HG02938 (cell line): ENCODE data around the gene PLSCR4.

Source experiments
- ATAC-seq: cut with Tn5 transposase; IDR thresholded peaks from one replicate; pipeline ENCODE4 v1.9.1; 2021; ENCODE audit warnings: mild to moderate bottlenecking, moderate library complexity; ENCODE audit not compliant: unreplicated experiment

Gene PLSCR4

GRCh38 chr3:146163584-146163983 lies 87.3 kb downstream of the PLSCR4 start:
- no peak for ATAC-seq

GRCh38 chr3:146162561-146162960 lies 88.3 kb downstream of the PLSCR4 start:
- ATAC-seq, result no peak

GRCh38 chr3:146161663-146162002 lies 89.3 kb downstream of the PLSCR4 start:
- ATAC-seq, result no peak

GRCh38 chr3:146160964-146161662 lies 89.8 kb downstream of the PLSCR4 start, which contains the start of gene PLOD2:
PLOD2 (minus strand) TSS chr3:146161184; CDS start chr3:146160989, 195 bp downstream.
- ATAC-seq, result peak; percentile 42

GRCh38 chr3:146160321-146160963 lies 90.5 kb downstream of the PLSCR4 start:
- peak; percentile 8 for ATAC-seq

- no peak for ATAC-seq
These were observed 91.1 kb downstream of the PLSCR4 start for GRCh38 chr3:146159616-146160320.

GRCh38 chr3:146159037-146159436 lies 91.9 kb downstream of the PLSCR4 start:
- no peak for ATAC-seq

GRCh38 chr3:146157325-146158060 lies 93.4 kb downstream of the PLSCR4 start:
- no peak for ATAC-seq

- ATAC-seq, result no peak
These were observed 94.1 kb downstream of the PLSCR4 start for GRCh38 chr3:146156666-146157314.

GRCh38 chr3:146156095-146156494 lies 94.8 kb downstream of the PLSCR4 start:
- no peak for ATAC-seq

- ATAC-seq, result no peak
These were observed 95.9 kb downstream of the PLSCR4 start for GRCh38 chr3:146154995-146155394.

- ATAC-seq, result no peak
These were observed 96.6 kb downstream of the PLSCR4 start for GRCh38 chr3:146154316-146154715.

GRCh38 chr3:146153429-146153828 lies 97.5 kb downstream of the PLSCR4 start:
- ATAC-seq, result no peak

- no peak for ATAC-seq
These were observed 98.1 kb downstream of the PLSCR4 start for GRCh38 chr3:146152834-146153233.

- no peak for ATAC-seq
These were observed 102.4 kb downstream of the PLSCR4 start for GRCh38 chr3:146148468-146148931.

- no peak for ATAC-seq
These were observed 105.3 kb downstream of the PLSCR4 start for GRCh38 chr3:146145642-146146041.

GRCh38 chr3:146142757-146143156 lies 108.1 kb downstream of the PLSCR4 start:
- no peak for ATAC-seq
